Activated CD4-positive, CD25-positive, alpha-beta regulatory T cell (primary cell): ENCODE measurements around the gene PLCB2.

ENCODE experiments used
- DNase-seq, 4 experiments: peaks; one replicate each; lab custom pipeline; 2025; lab: John Stamatoyannopoulos, UW

Gene PLCB2

DNA sequence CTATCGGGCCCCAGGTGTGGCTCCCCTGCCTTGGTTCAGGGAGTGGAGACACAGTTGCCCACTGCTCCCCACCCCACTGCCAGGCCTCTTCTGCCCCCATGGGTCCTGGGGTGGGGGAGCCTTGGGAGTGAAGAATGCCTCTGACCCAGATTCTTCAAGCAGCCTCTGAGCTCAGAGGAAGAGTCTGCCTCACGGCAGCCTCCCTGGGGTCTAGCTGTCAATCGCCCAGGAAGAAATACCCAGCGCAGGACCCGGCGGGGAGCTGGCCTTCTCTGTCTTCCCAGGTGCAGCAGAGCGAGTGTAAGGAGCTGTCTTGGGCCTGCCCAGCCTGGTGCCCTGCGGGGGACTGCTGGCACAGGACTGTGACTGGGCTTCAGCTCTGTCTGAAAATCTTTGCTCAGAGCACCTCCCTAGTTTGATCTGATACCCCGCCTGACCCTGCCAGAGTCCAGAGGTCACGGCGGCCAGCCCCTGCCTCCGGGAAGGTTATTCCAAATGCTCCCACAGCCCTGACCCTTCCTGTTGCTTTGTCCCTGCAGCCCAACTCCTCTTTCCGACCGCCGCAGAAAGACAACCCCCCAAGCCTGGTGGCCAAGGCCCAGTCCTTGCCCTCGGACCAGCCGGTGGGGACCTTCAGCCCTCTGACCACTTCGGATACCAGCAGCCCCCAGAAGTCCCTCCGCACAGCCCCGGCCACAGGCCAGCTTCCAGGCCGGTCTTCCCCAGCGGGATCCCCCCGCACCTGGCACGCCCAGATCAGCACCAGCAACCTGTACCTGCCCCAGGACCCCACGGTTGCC, 35.9 kb downstream of the PLCB2 start:
- DNase-seq, result no peak

DNA sequence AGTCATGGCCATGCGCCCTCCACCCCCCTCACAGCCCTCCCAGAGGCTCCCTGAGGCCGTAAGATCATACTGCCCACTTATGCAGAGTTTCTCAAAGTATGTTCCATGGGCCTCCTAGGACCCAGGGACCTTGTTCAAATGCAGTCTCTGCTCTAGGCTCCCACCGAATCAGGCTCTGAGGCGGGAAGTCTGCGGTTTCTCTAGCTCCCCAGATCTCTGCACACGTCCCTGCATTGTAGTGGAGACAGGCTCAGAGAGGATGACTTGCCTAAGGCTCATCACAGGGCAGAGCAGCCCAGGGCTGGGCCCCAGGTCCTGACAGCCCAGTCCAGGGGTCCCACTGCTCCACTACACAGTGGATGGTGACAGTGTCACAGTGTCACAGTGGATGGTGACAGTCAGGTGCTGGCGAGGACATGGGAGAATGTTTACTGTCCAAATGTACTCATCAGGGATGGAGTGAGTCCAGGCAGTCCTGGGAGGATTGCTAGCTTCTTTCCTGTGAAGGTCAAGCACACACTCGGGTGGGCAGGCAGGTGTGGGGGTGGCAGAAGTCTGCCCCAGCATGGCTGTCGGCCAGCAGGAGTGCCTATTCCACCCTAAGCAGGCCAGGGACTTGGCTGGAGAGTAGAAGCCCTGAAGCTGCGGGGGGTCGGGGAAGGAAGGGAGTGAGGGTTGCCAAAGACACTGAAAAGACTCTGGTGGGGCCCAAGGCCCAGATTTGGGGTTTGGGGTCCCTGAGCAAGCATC, 37.3 kb downstream of the PLCB2 start:
- no peak for DNase-seq

DNA sequence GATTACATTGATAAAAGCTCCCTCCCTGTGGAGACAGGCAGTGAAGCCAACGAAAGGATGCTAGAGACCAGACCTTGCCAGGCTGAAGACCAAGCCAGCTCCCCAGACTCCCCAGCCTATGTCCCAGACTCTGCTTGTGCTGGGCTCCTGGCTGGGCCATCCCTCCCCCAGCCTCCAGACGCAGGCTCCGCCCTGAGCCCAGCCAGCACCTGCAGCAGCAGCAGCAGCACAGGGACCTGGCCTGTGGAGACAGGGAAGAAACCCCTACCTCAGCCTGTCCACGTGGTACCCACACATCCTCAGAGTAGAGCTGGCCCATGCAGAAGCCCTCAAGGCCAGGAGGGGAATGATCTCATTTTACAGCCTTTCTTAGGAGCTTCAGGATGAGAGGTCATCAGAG, 38.1 kb downstream of the PLCB2 start:
- DNase-seq, result no peak

DNA sequence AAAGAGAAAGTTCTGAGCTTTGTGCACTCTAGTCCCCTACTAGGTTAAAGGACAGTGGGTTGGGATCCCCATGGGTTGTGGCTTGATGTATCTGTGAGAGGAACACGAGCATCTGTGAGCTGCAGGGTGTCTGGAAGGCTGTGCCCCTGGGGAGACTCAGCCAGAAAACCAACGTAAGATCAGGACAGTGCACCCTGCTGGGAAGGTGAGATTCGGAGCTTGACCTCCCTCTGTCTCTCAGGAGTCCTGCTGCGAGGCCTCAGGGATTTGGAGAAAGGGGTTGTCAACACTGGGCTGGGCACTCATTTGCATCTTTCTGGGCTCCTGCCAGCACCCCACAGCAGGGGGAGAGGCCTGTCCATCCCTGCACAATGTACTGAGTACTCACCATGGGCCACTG, 40.1 kb downstream of the PLCB2 start:
- DNase-seq, result no peak

DNA sequence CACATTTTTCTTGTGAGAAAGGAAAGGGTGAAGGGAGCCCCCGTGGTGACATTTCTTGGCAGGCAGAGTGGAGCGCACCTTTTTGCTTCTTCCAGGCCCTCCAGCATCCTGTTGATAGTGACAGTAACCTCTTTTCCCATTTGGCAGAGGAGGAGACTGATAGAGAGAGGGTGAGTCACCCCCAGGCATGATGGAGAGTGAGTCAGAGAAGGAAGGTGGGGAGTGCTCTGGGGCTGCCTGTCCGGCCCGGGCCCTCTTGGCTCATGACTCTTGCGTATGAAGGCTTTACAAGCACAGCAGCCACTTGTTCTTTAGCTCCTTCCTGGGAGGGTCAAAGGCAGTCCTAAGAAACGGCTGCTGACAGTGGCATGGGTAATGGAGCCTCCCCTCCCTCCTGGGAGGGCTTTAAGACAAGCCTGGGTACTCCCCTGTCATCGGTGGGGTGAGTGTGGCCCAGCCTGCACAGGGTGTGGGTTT, 40.9 kb downstream of the PLCB2 start:
- DNase-seq, result no peak

DNA sequence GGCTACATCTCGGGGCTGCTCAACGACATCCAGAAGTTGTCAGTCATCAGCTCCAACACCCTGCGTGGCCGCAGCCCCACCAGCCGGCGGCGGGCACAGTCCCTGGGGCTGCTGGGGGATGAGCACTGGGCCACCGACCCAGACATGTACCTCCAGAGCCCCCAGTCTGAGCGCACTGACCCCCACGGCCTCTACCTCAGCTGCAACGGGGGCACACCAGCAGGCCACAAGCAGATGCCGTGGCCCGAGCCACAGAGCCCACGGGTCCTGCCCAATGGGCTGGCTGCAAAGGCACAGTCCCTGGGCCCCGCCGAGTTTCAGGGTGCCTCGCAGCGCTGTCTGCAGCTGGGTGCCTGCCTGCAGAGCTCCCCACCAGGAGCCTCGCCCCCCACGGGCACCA, 41.9 kb downstream of the PLCB2 start:
- no peak for DNase-seq

DNA sequence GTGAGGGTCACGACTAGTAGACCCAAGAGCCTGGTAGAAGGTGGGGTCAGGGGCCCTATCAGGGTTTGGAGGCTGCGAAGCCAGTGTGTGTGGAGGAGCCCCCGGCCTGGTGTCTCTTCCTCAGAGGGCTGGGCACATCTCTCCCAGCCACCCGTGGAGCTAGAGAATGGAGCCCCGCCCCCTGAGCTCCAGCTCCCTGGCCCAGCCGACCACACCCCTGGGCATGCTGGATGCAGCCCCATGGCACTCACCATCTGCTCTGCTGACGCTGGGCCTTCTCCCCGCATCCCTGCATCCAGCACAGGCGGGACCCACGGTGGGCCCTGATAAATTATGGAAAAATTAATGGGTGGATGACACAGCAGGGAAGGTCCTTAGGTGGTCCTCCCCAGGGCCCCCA, 42.4 kb downstream of the PLCB2 start:
- no peak for DNase-seq

DNA sequence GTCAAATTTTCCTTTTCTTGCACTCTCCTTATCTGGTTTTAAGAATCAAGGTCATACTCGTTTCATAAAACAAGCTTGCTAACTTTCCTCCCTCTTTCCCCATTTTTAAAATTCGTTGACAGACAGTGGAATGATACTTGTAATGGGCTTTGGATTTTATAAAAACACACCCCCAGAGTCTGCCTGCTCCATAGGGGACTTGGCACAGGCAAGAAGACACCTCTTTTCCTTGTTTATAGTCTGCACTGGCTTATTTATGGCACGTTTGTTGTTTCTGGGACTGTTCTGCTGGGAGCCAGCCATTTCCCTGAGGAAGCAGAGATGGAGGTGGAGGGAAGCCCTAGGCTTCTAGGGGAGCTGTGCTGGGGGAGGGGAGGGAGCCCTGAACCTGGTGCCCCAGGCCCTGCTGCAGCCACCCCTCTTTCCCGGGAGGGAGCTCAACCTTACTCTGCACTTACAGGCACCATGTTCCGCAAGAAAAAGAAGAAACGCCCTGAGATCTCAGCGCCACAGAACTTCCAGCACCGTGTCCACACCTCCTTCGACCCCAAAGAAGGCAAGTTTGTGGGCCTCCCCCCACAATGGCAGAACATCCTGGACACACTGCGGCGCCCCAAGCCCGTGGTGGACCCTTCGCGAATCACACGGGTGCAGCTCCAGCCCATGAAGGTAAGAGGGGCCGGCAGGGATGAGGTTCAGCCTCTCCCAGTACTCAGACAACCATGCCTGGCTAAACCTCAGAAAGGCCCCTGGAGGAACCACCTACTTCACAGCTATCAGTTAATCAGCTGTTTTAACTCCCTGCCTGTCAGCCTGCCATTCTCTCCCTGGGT, 43.2 kb downstream of the PLCB2 start:
- no peak for DNase-seq

DNA sequence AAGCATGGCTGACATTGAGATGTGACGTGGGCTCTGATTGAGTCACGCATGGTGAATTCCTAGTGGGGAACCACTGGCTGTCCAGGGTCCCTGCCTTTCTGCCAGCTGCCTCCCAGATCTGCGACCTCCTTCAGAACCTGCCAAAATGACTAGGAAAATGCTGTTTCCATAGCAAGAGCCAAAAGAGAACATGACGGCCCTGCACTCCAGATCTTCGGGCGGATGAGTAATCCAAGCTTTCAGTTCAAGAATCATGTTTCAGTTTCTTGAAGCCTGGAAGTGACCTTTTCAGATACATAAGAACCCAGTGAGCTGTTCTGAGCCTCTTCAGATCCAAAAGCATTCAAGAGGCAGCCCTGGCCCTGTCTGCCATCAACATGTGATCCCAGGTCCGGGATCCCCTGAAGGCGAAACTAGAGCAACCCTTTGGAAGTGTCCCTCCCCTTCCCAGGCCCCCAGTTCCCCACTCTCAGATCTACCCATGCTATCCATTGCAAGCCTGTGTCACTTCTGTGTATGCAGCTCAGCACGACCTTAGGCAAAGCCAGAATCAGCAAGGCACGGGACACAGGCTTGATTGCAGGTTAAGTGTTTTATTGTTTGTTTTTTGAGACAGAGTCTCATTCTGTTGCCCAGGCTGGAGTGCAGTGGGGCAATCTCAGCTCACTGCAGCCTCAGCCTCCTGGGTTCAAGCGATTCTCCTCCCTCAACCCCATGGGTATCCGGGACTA, 44.5 kb downstream of the PLCB2 start:
- DNase-seq, result no peak

DNA sequence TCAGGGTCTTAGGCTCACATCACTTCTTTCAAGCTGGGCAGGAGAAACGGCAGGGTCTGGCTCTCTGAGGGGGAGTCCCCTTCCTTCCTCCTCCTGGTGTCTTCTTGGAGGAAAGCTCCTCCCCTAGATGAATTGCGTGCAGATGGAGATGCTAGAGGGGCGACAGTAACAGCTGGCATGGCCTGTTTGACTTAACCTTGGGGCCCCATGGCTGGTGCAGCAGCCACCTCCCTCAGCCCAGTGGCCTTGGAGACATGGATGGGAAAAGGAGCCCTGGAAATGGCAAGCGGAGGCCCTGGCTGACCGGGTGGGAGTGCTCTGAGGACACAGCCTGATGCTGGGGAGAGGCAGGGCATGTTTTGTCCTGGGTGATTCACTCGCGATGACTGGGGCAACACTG, 48.7 kb downstream of the PLCB2 start:
- DNase-seq, result no peak

DNA sequence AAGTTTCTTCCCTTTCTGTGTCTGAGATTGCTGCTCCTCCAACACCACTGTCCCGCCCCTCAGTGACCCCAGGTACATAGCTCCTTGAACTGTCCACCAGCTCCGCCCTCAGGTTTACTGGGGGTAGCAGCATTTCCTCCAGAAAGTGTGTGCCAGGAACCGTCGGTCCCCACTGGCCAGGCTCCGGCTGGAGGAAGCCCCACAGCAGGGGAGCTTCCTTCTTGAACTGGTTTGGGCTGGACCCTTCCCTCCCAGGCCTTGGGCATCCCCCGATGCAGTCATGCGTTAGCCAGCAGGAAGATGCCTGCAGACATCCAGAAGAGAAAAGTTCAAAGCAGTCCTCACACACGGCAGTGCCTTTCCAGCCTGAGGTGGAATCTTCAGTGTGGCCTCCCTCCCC, 49.2 kb downstream of the PLCB2 start:
- DNase-seq, result no peak

DNA sequence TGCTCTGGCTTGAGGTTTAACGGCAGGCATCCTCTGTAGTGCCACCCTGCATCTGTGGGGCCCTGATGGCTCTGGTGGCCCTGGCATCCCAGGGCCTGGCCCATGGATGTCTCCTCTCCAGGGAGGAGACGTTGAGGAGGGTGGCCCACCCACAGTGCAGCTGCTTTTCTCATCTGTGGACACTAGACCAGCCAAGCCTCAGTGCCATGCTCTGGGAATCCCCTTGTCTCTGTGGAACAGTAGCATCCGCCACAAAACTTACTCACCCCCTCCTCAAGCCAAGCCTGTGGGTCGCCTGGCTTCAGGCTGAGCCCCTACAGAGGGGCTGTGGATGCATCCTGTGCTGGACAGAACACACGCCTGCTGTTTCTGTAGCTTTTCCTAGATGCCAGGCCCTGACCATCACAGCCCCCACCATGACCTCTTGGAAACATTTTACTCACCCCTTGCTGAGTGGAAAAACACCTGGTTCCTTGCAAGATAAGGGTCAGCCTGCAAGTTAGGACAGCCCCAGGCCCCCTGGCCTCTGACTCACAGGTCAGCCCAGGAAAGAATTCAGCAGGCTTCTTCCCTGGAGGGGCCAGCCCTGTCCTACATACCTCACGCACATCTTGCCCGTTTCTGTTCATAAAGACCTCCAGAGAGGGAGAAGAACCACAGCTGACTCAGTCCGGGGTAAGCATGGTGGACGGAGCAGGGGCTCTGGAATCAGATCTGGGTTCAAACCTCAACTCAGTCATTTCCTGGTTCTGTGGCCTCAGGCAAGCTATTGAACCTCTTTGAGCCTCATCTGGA, 49.9 kb downstream of the PLCB2 start:
- DNase-seq, result no peak

DNA sequence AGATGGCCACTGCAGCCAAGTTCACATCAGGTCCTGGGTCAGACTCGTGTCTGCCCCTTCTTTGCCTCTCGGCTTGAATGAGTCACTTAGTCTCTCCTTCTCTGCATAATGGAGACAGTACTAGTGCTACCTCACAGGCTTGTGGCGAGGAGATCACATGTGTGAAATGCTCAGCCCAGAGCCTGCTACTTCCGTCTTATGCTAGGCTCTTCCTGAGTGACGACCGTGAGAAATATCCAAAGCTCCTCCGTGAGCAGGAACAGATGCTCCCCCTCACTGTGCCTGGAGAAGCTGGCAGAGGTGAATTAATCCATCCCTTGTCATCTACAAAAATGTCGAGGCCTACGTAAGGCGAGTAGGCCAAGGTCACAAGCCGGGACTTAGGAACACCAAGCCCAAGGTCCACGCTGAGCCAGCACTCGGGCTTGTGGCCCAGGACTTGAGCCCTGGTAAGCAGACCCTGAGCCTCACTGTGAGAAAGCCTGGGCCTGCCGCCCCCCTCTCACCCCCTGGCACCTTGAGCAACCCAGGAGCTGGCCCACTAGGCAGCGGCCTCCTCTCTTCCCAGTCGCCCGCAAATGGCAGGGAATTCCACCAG, 51.0 kb downstream of the PLCB2 start:
- DNase-seq, result no peak

DNA sequence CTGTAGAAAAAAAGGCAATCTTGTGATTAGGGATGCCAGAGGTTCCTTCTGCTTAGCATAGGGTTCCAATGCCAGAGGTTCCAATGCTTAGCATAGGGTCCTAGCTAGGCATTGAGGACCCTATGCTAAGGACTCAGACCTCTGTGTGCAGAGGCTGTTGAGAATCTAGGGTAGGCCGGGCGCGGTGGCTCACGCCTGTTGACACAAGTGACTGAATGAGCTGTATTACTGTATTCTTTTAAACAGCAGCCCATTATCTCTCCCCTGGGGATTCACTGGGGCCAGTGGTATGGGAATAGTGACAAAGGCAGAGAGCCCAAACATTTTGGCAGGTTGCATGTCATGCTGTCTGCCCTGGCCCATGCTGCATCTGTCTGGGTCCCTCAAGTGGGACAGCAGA, 52.7 kb downstream of the PLCB2 start:
- DNase-seq, result no peak

DNA sequence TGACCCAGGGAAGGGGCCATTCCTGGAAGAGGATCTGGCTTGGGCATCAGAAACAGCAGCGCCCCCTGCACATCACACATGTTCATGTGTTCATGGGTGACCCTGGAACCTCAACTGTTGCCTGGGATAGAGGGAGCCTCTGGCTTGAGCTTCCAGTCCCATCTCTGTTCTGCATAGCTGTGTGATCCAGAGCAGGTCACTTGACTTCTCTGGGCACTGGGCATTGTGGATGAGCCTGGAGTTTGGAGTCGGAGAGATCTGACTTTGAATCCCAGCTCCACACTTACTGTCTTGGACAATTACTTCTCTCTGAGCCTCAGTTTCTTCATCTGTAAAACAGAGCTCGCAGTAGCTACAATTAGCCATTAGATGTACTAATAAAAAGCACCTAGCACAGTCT, 53.3 kb downstream of the PLCB2 start:
- DNase-seq, result no peak

DNA sequence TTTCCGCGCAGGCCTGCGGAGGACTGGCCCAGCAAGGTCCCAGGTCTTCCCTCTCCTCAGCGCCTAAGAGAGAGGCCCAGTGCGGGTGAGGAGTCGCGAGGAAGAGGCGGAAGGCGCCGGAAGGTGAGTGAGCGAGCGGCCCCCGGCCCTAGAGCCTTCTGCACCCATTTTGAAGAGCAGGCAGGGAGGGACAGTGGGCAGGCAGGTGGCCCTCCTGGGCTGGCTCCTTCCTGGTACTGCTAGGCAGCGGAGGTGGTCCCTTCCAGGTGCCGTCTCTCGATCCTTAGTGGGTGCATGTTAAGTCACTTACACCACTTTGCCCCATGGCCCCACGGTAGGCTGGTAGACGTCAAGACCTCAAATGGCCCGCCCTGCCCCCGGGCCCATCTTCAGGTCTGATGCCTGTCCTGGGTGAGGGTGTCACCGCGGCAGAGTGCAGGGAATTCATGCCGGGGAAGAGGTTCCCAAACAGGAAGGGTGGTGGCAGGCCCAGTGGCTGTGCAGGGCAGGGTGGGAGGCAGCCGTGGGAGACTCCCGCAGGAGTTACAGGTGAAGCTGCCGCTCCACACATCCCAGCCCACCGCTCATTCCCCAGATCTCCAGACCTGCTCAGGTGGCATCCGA, 54.5 kb downstream of the PLCB2 start:
- DNase-seq, result no peak

DNA sequence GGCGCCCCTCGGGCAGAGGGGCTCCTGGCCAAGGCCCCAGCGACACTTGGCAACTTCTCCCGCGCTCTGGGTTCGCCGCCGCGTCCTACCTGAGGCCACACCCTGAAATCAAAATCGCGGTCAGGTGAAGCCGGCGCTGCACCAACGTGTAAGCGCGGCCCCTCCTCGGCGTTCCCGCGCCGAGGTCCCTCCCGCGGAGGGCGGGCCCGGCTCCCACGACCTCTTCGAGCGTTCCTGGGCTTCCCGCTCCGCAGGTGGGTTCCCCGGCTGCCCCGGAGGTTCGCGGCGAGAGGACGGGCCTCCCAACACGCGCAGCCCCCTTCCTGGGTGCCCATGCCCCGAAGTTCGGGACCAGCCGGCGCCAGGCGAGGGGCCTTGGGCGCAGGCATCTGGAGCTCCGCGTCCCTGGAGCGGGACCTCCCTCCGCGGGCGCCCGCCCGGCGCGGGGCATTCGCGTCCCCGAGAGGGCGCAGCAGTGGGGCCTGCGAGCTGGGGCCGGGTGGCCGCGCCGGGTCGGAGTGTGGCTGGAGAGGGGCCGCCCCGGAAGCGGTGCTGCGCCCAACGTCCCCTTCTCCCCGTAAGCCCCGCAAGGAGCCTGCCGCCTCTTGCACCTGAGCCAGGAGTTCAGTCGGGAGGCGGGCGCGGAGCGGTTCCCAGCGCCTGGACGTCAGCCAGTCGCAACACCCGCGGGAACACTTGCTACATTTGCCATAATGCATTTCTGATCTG, 55.1 kb downstream of the PLCB2 start:
- DNase-seq, result no peak

DNA sequence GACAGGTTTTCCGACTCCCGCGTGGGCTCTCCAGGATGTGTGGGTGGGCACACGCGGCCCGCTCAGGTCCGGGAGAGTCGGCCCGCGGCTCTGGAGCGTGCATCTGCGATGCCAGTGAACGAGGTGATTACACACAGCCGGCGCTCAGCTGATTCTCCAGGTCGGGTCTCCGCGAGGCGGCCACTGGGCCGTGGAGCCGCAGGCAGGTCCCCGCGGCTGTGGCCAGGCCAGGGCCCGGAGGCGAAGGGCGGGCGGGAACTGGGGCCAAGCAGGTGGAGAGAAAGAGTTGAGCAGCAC, 55.6 kb downstream of the PLCB2 start:
- DNase-seq, result no peak

DNA sequence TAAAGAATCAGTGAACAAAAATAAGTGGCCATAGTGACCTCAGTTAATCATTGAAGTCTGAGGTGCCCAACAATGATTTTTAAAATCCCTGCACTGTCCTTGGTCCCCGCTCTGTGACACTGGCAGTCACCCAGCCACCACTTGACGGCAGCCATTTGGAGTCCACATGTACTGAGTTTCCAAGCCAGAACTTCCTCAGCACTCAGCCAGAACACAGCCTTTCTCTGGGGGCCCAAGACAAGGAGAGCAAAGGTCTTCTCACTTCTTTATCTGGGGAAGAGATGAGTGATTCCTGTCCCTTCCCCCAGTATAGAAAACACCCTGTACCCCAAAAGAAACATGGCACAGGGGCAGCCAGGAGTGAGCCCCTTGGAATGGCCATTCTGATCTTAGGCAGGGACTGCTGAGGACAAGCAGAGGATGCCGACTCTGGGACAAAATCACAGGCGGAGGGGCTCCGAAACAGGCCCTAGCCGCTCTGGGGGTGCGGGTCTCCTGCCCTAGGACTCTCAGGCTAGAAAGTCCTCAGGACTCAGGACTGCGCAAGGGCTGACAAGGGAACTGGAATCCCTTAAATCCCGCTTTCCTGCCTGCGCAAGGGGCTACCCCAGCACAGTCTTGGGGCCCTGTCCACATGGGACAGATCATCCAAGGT, 56.1 kb downstream of the PLCB2 start:
- DNase-seq, result no peak
